ENCODE measurements around the gene SLC4A3.

The SLC4A3 gene

GRCh38 chr2:219658196-219658846, 30.9 kb downstream of the SLC4A3 start:
- DNase-seq (ENCODE audit: extremely low read depth, low read depth): no peak
- TF ChIP-seq CTCF (IDR thresholded peaks at IDR 0.05; ENCODE audit: low read depth, low read length): no peak

GRCh38 chr2:219658874-219659273, 31.4 kb downstream of the SLC4A3 start:
- no peak for TF ChIP-seq CTCF (IDR thresholded peaks at IDR 0.05; ENCODE audit: low read depth, low read length)
- no peak for DNase-seq (ENCODE audit: extremely low read depth, low read depth)

- TF ChIP-seq CTCF (IDR thresholded peaks at IDR 0.05; ENCODE audit: low read depth, low read length): no peak
- no peak for DNase-seq (ENCODE audit: extremely low read depth, low read depth)
Observed at GRCh38 chr2:219661197-219661954, 33.9 kb downstream of the SLC4A3 start.

GRCh38 chr2:219661955-219662395, 34.5 kb downstream of the SLC4A3 start:
- no peak for TF ChIP-seq CTCF (IDR thresholded peaks at IDR 0.05; ENCODE audit: low read depth, low read length)

GRCh38 chr2:219662566-219662965, 35.1 kb downstream of the SLC4A3 start:
- TF ChIP-seq CTCF (IDR thresholded peaks at IDR 0.05; ENCODE audit: low read depth, low read length): no peak
- DNase-seq (ENCODE audit: extremely low read depth, low read depth): no peak

More at GRCh38 chr2:219661955-219662395, 34.5 kb downstream of the SLC4A3 start:
- no peak for DNase-seq (ENCODE audit: extremely low read depth, low read depth)

GRCh38 chr2:219663116-219663762, 35.8 kb downstream of the SLC4A3 start:
- no peak for TF ChIP-seq CTCF (IDR thresholded peaks at IDR 0.05; ENCODE audit: low read depth, low read length)
- DNase-seq (ENCODE audit: extremely low read depth, low read depth): no peak

- no peak for DNase-seq (ENCODE audit: extremely low read depth, low read depth)
- no peak for TF ChIP-seq CTCF (IDR thresholded peaks at IDR 0.05; ENCODE audit: low read depth, low read length)
Observed at GRCh38 chr2:219664041-219664440, 36.6 kb downstream of the SLC4A3 start.

Measured in AG09319 (cell line).